Small intestine (tissue), 7 donors: ENCODE measurements around the gene N4BP3. TPM values are rescaled to one million over a fixed set of nuclear protein-coding genes. Genes with fewer than 3 reads are reported as not detected.
A peak's percentile ranks its signal among the peaks of the same experiment; 100 is the strongest.
"Not testable (repeated sequence)": the region's sequence is repeated elsewhere in the genome, so short reads cannot be mapped to it uniquely, and the experiment has no call there.

Experiments
- DNase-seq, 2 donors: peaks; one replicate each; pipeline versions ENCODE4 v3.0.0 to v3.0.0-alpha.2; 2013
- FAIRE-seq: peaks from 2 replicates; lab custom pipeline; 2012; peaks lifted over from hg19 to GRCh38; lab: Jason Lieb, UNC
- H3K27ac ChIP-seq, 3 donors: one replicate each; pipeline ENCODE4 v1.5.1; 2013; ENCODE audit warnings: low read length in 2 of 3, mild to moderate bottlenecking in 2 of 3, control low read depth in 1 of 3, inconsistent platforms in 1 of 3, low read depth in 1 of 3, moderate library complexity in 1 of 3
- H3K27me3 ChIP-seq, 3 donors: one replicate each; pipeline ENCODE4 v1.6.1; 2013; ENCODE audit warnings: low read length in 3 of 3, inconsistent platforms in 1 of 3; ENCODE audit not compliant: control insufficient read depth in 3 of 3, insufficient read depth in 3 of 3
- H3K36me3 ChIP-seq, 3 donors: one replicate each; pipeline ENCODE4 v1.6.1; 2013; ENCODE audit warnings: low read length in 3 of 3, inconsistent platforms in 1 of 3, low read depth in 1 of 3, mild to moderate bottlenecking in 1 of 3, moderate library complexity in 1 of 3; ENCODE audit not compliant: control insufficient read depth in 3 of 3, insufficient read depth in 2 of 3
- H3K4me1 ChIP-seq, 3 donors: one replicate each; pipeline ENCODE4 v1.6.1; 2013; ENCODE audit warnings: low read length in 2 of 3, inconsistent platforms in 1 of 3, low read depth in 1 of 3, mild to moderate bottlenecking in 1 of 3, moderate library complexity in 1 of 3; ENCODE audit not compliant: control insufficient read depth in 3 of 3, insufficient read depth in 2 of 3
- H3K4me3 ChIP-seq, 3 donors: one replicate each; pipeline ENCODE4 v1.5.1; 2013; ENCODE audit warnings: low read length in 3 of 3, control low read depth in 1 of 3, inconsistent platforms in 1 of 3, low read depth in 1 of 3, mild to moderate bottlenecking in 1 of 3, moderate library complexity in 1 of 3
- H3K9me3 ChIP-seq, 2 donors: one replicate each; pipeline ENCODE4 v1.6.1; 2013; ENCODE audit warnings: low read depth in 1 of 2, low read length in 1 of 2; ENCODE audit not compliant: control insufficient read depth in 2 of 2, insufficient read depth in 1 of 2
- WGBS, 3 donors: extraction: QIAGEN DNeasy Blood & Tissue Kit; methylation state at CpG; one replicate each; pipeline ENCODE4 v1.1.7; 2013; 5-methylcytosine and 5-hydroxymethylcytosine counted together
- polyA plus RNA-seq, 4 donors: library from polyadenylated mRNA; stranded (reverse) in 3 of 4; unstranded in 1 of 4; fragments of 200-250 nt in 3 of 4; fragments of 120-200 nt in 1 of 4; gene quantifications; one replicate each; pipeline versions ENCODE4 v1.2.1 to v1.2.3, GENCODE V29; 2013
- donor health status: healthy with polysubstance abuse.
- donor health status: control.
- donor health status: control.
- donor health status: Bipolar disorder and iron deficiency.
- donor health status: healthy.

Gene N4BP3
- polyA plus RNA-seq, 4 donors = 0.22 to 2.1 (median 0.94) TPM

- Histone ChIP-seq H3K36me3 (peaks cover 0 to 2% (median 0%) of the 10 kb centered on the region in 3 donors), H3K4me3 (peak overlapping the region in 2 of 3 donors; percentile 24 to 26), H3K27me3 (peaks cover 0 to 8% (median under 1%) of the 10 kb centered on the region in 3 donors), H3K4me1 (peaks cover 0 to 6% (median 0%) of the 10 kb centered on the region in 3 donors), H3K27ac (peak overlapping the region in 2 of 3 donors; percentile 21 to 42), H3K9me3 (no peaks in the 10 kb centered on the region)
- FAIRE-seq (no peak), DNase-seq (no peak)
- 53 to 66% (median 64%) methylated on average over 31 to 38 of the region's 38 CpGs for WGBS, 3 donors
Observed at GRCh38 chr5:178121391-178122276, 8.3 kb downstream of the N4BP3 start.

GRCh38 chr5:178122346-178122745 lies 9.0 kb downstream of the N4BP3 start:
- H3K36me3 ChIP-seq = peaks cover 0 to 2% (median 0%) of the 10 kb centered on the region in 3 donors
- 81 to 91% (median 89%) methylated on average over 5 of the region's 5 CpGs for WGBS, 3 donors
- FAIRE-seq (no peak), DNase-seq (no peak)
- H3K27ac ChIP-seq = no peak overlapping the region
- H3K27me3 ChIP-seq = peaks cover 0 to under 1% (median 0%) of the 10 kb centered on the region in 3 donors
- H3K9me3 ChIP-seq = no peaks in the 10 kb centered on the region
- H3K4me1 ChIP-seq = peaks cover 0 to 6% (median 0%) of the 10 kb centered on the region in 3 donors
- H3K4me3 ChIP-seq = no peak overlapping the region

- DNase-seq = no peak
Observed at GRCh38 chr5:178123094-178123965, 10.0 kb downstream of the N4BP3 start.

DNA sequence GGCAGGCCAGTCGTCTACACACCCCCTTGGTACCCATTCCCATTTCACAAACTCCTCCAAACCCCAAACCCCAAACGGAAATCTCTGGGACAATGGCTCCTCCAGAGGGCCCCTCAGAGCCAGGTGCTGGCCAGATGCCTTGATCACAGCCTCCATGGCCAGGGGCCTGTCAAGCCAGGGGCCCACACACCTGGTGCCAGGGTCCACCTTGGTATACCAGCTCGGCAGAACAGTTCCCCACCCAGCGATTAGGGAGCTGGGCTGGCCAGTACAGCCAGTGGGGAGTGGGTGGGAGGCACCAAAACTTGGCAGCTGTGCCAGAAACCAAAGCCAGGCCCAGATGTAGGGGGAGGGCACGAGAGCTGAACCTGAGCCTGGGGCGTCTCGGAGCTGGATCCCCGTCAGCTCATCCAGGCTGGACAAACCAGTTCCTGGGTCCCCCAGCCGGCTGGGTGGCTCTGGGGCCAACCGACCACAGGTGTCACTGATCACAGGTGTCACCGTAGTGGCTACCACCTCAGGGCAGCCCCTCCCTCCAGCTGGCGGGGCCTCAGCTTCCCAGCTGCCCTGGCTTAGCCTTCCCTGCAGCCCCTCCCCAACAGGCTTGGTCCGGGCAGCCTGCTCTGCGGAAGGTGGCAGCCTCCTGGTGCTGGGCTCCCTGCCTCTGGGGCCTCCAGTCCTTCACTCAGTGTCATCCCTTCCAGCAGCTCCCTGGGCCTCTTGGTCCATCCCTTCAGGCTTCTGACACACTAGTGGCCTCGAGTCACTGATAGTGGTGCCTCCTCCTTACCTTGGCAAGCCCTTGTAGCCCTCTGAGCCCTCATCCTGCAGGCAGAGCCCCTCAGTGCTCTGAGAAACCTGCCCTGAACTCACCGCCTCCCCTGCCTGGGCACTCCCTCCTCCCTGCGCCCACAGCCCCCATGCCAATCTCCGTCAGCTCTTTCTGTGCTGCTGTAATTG lies 10.9 kb downstream of the N4BP3 start:
- Histone ChIP-seq H3K4me1 (peaks cover 0 to 6% (median 0%) of the 10 kb centered on the region in 3 donors), H3K27me3 (no peaks in the 10 kb centered on the region), H3K4me3 (no peak overlapping the region), H3K9me3 (no peaks in the 10 kb centered on the region), H3K27ac (no peak overlapping the region), H3K36me3 (peaks cover 0 to 2% (median 0%) of the 10 kb centered on the region in 3 donors)
- FAIRE-seq = no peak
- DNase-seq = no peak
- WGBS, 3 donors = 42 to 70% (median 69%) methylated on average over 17 to 18 of the region's 18 CpGs

More at GRCh38 chr5:178123094-178123965, 10.0 kb downstream of the N4BP3 start:
- Histone ChIP-seq H3K27me3 (no peaks in the 10 kb centered on the region), H3K9me3 (no peaks in the 10 kb centered on the region), H3K27ac (no peak overlapping the region), H3K36me3 (peaks cover 0 to 2% (median 0%) of the 10 kb centered on the region in 3 donors), H3K4me1 (peaks cover 0 to 6% (median 0%) of the 10 kb centered on the region in 3 donors), H3K4me3 (no peak overlapping the region)
- WGBS, 3 donors = 83 to 90% (median 86%) methylated on average over 13 of the region's 13 CpGs
- no peak for FAIRE-seq

DNA sequence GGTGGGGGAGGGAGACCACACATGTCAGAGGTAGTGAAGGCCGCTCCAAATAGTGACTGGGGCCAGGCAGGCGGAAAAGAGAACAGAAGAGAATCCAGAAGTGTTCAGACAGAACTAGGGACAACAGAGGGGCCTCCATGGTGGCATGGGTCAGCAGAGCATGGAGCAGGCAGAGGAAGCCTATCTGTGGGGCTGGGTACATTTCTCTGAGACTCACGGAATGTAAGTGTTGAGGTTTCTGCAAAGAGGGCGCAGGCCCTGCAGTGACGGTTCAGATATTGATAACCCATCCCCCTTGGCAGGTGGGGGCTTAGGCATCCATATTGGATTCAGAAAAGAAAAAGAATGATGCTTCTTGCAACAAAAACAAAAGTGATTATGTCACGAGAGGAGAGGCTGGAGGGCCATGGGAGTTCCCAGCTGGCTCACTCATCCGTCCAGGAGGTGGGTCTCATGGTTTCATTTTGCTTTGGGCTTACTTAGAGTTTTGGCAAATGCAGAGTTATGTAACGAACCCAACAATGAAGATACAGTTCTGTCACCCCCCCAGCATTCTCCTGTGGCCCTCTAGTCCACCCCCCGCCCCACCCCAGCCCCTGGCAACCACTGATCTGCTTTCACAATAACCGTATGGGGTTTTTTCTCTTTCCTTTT lies 12.0 kb downstream of the N4BP3 start:
- WGBS, 3 donors = 79 to 88% (median 83%) methylated on average over 10 of the region's 10 CpGs

GRCh38 chr5:178126556-178126955 lies 13.2 kb downstream of the N4BP3 start:
- H3K4me3 ChIP-seq = no peak overlapping the region
- peaks cover 0 to 2% (median 0%) of the 10 kb centered on the region in 3 donors for H3K36me3 ChIP-seq
- DNase-seq (no peak), FAIRE-seq (no peak)
- H3K27me3 ChIP-seq = no peaks in the 10 kb centered on the region
- peaks cover 0 to 2% (median 1%) of the 10 kb centered on the region in 3 donors for H3K4me1 ChIP-seq
- no peak overlapping the region for H3K27ac ChIP-seq
- WGBS, 3 donors = 70 to 91% (median 88%) methylated on average over 3 of the region's 3 CpGs
- H3K9me3 ChIP-seq = no peaks in the 10 kb centered on the region

More for the DNA sequence above, 12.0 kb downstream of the N4BP3 start:
- no peak for DNase-seq
- Histone ChIP-seq H3K4me1 (peaks cover 0 to 6% (median 0%) of the 10 kb centered on the region in 3 donors), H3K36me3 (peaks cover 0 to 2% (median 0%) of the 10 kb centered on the region in 3 donors), H3K9me3 (no peaks in the 10 kb centered on the region), H3K27ac (no peak overlapping the region), H3K4me3 (no peak overlapping the region), H3K27me3 (no peaks in the 10 kb centered on the region)
- FAIRE-seq = no peak

- not testable (repeated sequence) for FAIRE-seq, H3K4me1 ChIP-seq
Observed at GRCh38 chr5:178127300-178128009, 14.1 kb downstream of the N4BP3 start.

More at GRCh38 chr5:178127300-178128009, 14.1 kb downstream of the N4BP3 start:
- WGBS, 3 donors = 79 to 84% (median 83%) methylated on average over 14 of the region's 14 CpGs
- not testable (repeated sequence) for H3K27ac ChIP-seq, H3K36me3 ChIP-seq, H3K27me3 ChIP-seq, DNase-seq, H3K4me3 ChIP-seq, H3K9me3 ChIP-seq
